Skin epidermis (tissue), 12 donors: ENCODE measurements around the gene RPL3.

ENCODE experiments used
- H3K27ac ChIP-seq, 21 experiments: fragments of 200-600 bp; sonication (generic) in 11 of 21; one replicate each; pipeline ENCODE4 v1.5.0; 2020; ENCODE audit warnings: mild to moderate bottlenecking in 3 of 21, inconsistent platforms in 2 of 21, moderate library complexity in 2 of 21
- H3K4me3 ChIP-seq, 7 experiments: fragments of 200-600 bp; sonication (generic) in 2 of 7; one replicate each; pipeline ENCODE4 v1.5.0; 2020; ENCODE audit warnings: inconsistent platforms in 2 of 7, mild to moderate bottlenecking in 2 of 7, moderate library complexity in 1 of 7

The RPL3 gene

GRCh38 chr22:39273950-39274887, 45.2 kb downstream of the RPL3 start:
- no peak overlapping the region for H3K27ac ChIP-seq
- no peak overlapping the region for H3K4me3 ChIP-seq

DNA sequence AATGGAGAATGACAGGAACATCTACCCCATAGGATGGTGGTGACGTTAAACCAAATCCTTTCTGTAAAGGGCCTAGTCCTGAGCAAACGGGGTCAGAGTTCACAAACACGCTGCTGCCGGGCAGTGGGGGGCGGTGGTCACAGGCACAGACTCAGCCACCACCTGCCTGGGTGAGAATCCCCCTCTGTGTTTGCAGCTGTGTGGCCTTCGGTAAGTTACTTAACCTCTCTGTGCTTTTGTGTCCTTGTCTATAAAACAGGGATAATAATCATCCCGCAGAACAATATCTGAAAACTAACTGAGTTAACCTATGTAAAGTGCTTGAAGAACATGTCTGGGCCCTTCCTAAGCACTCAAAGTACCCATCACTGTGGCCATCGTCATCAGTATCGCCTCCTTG, 48.6 kb downstream of the RPL3 start:
- no peak overlapping the region for H3K27ac ChIP-seq

DNA sequence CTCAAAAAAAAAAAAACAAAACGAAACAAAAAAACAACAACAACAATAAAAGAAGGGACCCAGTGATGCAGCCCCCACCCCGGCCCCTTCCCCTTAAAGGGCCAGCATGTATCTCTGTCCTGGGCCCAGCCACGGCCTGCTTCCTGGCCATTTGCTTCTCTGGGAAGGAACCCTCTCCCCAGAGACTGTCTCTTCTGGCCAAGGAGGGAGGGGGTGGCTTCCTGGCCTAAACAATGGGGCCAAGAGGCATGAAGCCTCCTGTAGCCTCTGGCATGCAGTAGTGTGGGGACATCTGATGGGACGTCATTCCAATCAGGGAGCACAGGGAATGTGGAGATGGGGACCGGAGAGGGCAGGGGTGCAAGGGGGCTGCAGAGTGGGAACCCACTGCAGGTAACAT, 49.1 kb downstream of the RPL3 start:
- H3K4me3 ChIP-seq: no peak overlapping the region
- no peak overlapping the region for H3K27ac ChIP-seq

More for the DNA sequence above, 48.6 kb downstream of the RPL3 start:
- no peak overlapping the region for H3K4me3 ChIP-seq

GRCh38 chr22:39269095-39269790, 50.2 kb downstream of the RPL3 start:
- Histone ChIP-seq H3K27ac (no peak overlapping the region), H3K4me3 (no peak overlapping the region)

- H3K4me3 ChIP-seq: no peak overlapping the region
- no peak overlapping the region for H3K27ac ChIP-seq
These were observed 50.8 kb downstream of the RPL3 start for GRCh38 chr22:39268645-39269044.

GRCh38 chr22:39267974-39268373, 51.4 kb downstream of the RPL3 start:
- H3K4me3 ChIP-seq: no peak overlapping the region
- H3K27ac ChIP-seq: no peak overlapping the region

- peak overlapping the region in 6 of 21 experiments; percentile 12 to 62 (median 29) for H3K27ac ChIP-seq
These were observed 52.9 kb downstream of the RPL3 start for GRCh38 chr22:39266398-39267030.

DNA sequence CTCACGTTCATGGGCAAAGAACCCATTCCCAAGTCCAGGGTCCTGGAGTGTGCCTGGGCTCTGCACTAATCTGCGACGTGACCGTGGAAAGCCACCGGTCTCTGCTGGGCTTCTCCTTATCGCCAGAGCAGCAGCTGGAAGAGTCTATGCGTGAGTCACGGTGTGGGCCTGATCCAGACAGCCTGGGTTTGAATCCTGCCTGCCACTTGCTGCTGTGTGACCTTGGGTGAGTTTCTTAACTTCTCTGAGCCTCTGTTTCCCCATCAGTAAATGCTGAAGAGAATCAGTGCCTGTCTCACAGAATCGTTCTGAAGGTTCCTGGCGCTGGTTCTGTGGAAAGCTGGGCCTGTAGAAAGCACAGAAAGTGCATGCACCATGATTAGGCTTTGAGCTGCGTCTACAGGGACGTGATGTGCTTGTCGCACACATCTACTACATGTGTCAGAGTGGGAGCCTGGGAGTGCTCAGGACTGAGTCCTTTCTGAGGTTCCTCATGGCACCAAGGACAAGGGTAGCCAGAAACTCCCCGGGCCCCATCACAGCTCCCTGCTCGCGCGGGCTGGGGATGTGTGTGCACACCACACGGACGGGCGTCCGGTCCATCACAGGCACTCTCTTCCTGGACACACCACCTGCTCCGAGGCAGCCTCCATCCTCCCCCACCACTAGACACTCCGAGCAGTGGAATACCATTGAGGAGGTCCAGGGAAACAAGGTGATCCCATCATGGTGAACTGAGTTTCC, 54.1 kb downstream of the RPL3 start:
- Histone ChIP-seq H3K27ac (peak overlapping the region in 3 of 21 experiments; percentile 17 to 42 (median 30)), H3K4me3 (no peak overlapping the region)

More at GRCh38 chr22:39266398-39267030, 52.9 kb downstream of the RPL3 start:
- no peak overlapping the region for H3K4me3 ChIP-seq

GRCh38 chr22:39264349-39265038, 54.9 kb downstream of the RPL3 start:
- Histone ChIP-seq H3K4me3 (no peak overlapping the region), H3K27ac (peak overlapping the region in 3 of 21 experiments; percentile 17 to 42 (median 30))

DNA sequence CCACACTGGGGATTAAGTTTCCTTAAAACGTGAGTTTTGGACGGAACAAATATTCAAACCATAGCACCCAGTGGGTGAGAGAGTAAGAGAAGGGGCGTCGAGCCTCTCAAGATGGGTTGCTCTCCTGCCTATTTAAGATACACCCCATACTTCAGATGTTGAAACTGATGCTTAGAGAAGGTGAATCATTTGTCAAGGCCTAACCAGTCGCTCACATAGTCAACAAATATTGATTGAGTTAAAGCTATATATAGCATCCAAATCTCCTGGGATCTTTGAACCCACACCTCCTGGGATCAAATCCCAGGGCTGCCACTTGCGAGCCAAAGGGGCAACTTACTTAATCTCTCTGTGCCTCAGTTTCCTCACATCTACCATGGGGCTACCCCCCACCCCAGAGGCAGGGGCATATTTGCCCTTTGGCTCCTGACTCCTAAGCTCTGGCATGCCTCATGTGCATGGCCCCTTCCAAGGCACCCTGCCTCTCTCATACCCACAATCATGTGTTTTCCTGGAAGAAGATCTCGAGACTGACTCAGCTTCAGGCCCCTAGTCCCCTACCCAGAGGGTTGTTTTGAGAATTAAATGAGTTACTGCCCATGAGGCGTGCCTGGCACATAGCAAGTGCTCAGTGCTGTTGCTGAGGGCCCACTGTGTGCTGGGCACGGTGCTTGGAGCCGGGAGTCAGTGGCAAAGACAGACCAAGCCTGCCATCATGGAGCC, 55.6 kb downstream of the RPL3 start:
- Histone ChIP-seq H3K4me3 (no peak overlapping the region), H3K27ac (peak overlapping the region in 1 of 21 experiments; percentile 30)
